SU-DHL-6 (cell line): ENCODE results near the gene OR9I1.

Source experiments
- H2AFZ ChIP-seq: fragments of 200-600 bp; sonication (generic); 2 replicates; pipeline ENCODE4 v1.6.1; 2014; ENCODE audit warnings: low read depth, mild to moderate bottlenecking, moderate library complexity, mixed read lengths, antibody characterized with exemption, low read length; ENCODE audit not compliant: severe bottlenecking
- H3F3A ChIP-seq: fragments of 200-600 bp; shearing (Covaris generic); 2 replicates; pipeline ENCODE4 v1.6.0; 2016; ENCODE audit warnings: antibody characterized with exemption, mild to moderate bottlenecking; ENCODE audit not compliant: insufficient read depth
- H3K27ac ChIP-seq: fragments of 200-600 bp; sonication (generic); 2 replicates; pipeline ENCODE4 v1.5.1; 2016; ENCODE audit warnings: low read depth, mild to moderate bottlenecking, low read length, moderate library complexity, mixed read lengths
- H3K27me3 ChIP-seq: fragments of 200-600 bp; sonication (generic), shearing (Covaris generic); 2 replicates; pipeline ENCODE4 v1.6.0; 2014; ENCODE audit warnings: mild to moderate bottlenecking, low read length
- H3K36me3 ChIP-seq: fragments of 200-600 bp; sonication (generic); 2 replicates; pipeline ENCODE4 v1.6.1; 2014; ENCODE audit warnings: mild to moderate bottlenecking, low read length, mixed read lengths
- H3K4me2 ChIP-seq: fragments of 300-600, 200-600 bp; shearing (Covaris generic), sonication (generic); 2 replicates; pipeline ENCODE4 v1.6.0; 2014; ENCODE audit warnings: low read length, low read depth, mild to moderate bottlenecking; ENCODE audit not compliant: poor library complexity, severe bottlenecking
- H3K4me3 ChIP-seq: fragments of 200-600 bp; sonication (generic); 2 replicates; pipeline ENCODE4 v1.5.1; 2014; ENCODE audit warnings: antibody characterized with exemption, low read length, mild to moderate bottlenecking, mixed read lengths; ENCODE audit not compliant: insufficient read depth, poor library complexity, severe bottlenecking
- H3K79me2 ChIP-seq: fragments of 200-600 bp; sonication (generic); 2 replicates; pipeline ENCODE4 v1.6.1; 2014; ENCODE audit warnings: mild to moderate bottlenecking, low read length, moderate library complexity; ENCODE audit not compliant: insufficient read depth
- H3K9ac ChIP-seq: fragments of 200-600 bp; sonication (generic); 2 replicates; pipeline ENCODE4 v1.7.0; 2014; ENCODE audit warnings: mild to moderate bottlenecking, low read length
- H3K9me2 ChIP-seq: fragments of 200-600 bp; sonication (generic); replicated peaks from 2 replicates; pipeline ENCODE4 v1.6.1; 2014; ENCODE audit warnings: low read length; ENCODE audit not compliant: insufficient read depth
- H3K9me3 ChIP-seq: fragments of 200-600 bp; sonication (generic); 2 replicates; pipeline ENCODE4 v1.6.1; 2014; ENCODE audit warnings: low read length, mixed read lengths; ENCODE audit not compliant: insufficient read depth
- H4K20me1 ChIP-seq: fragments of 200-600 bp; sonication (generic); 2 replicates; pipeline ENCODE4 v1.6.1; 2014; ENCODE audit warnings: low read depth, mild to moderate bottlenecking, antibody characterized with exemption, low read length, moderate library complexity, mixed read lengths
- CTCF ChIP-seq: fragments of 200-600 bp; sonication (generic); IDR thresholded peaks from one replicate; pipeline ENCODE4 v1.5.1; 2017; ENCODE audit warnings: antibody characterized with exemption, mild to moderate bottlenecking, low read length, moderate library complexity; ENCODE audit not compliant: insufficient read depth, poor library complexity, severe bottlenecking
- EZH2phosphoT487 ChIP-seq: fragments of 200-600 bp; sonication (generic), shearing (Covaris generic); conservative IDR thresholded peaks from 2 replicates; pipeline ENCODE4 v1.6.1; 2018; ENCODE audit warnings: mild to moderate bottlenecking, antibody characterized with exemption, low read length, moderate library complexity, mixed read lengths

The OR9I1 gene

DNA sequence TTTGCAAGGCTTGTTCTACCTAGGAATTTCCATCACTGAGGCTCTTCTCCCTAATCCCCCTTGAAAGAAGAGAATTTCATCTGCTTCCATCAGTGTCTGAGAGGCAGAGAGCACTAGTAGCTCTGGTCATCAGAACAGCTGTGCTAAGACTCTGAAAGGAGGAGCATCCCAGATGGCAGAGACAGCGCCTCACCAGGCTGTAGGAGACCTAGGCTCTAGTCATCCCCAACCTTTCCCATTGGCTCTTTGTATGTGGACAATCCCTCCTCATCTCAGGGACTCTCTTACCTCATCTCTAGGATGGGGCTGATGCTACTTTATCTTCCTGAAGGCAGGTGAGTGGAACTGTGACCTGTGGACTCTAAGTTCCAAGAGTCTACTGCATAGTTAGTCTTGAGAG lies 8.8 kb upstream of the OR9I1 start:
- Histone ChIP-seq H3K27ac (no peak overlapping the region), H3K4me2 (no peak overlapping the region), H3K4me3 (no peak overlapping the region), H3K27me3 (no peaks in the 10 kb centered on the region), H3K79me2 (no peaks in the 10 kb centered on the region), H4K20me1 (no peaks in the 10 kb centered on the region), H3K9me3 (no peaks in the 10 kb centered on the region), H3F3A (no peaks in the 10 kb centered on the region), H3K9ac (no peak overlapping the region), H2AFZ (no peak overlapping the region), H3K9me2 (no peaks in the 10 kb centered on the region), H3K36me3 (no peaks in the 10 kb centered on the region)
- TF ChIP-seq EZH2phosphoT487 (no peak), CTCF (no peak)

DNA sequence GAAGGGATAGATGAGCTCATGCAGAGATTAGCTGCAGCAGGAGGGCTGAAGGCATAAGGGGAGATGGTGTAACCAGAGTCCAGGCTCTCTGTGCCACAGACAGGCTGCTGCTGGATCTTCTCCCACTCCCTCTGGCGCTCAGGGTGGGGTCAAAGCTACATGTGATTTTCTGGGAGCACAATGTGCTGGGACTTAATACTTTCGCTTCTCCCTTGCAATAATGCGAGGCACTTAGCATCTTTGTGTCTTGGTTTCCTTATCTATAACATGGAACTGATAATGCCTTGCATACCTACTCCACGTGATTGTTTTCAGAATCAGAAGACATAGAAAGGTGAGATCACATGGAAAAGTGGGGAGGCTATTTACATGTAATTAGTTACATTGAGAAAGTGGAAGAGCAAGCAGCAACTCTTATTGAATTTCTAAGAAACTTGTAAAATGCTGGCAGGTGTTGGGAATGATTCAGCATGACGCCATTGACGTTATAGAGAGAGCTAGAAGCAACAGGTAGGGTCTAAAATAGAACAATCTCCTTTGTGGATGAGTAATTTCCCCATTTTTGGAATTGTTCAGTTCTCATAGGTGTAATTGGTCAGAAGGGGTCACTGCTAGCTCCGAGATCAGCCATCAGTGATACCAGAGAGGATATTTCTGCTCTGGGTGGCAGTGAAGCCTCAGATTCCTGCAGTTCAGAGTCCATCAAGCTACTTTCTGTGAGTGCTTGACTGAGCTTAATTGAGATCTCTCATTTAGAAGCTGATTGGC lies 8.2 kb upstream of the OR9I1 start:
- Histone ChIP-seq H3K4me3 (no peak overlapping the region), H3K36me3 (no peaks in the 10 kb centered on the region), H4K20me1 (no peaks in the 10 kb centered on the region), H3K27me3 (no peaks in the 10 kb centered on the region), H3K27ac (no peak overlapping the region), H3K9ac (no peak overlapping the region), H3F3A (no peaks in the 10 kb centered on the region), H3K9me2 (no peaks in the 10 kb centered on the region), H2AFZ (no peak overlapping the region), H3K4me2 (no peak overlapping the region), H3K79me2 (no peaks in the 10 kb centered on the region), H3K9me3 (no peaks in the 10 kb centered on the region)
- TF ChIP-seq EZH2phosphoT487 (no peak), CTCF (no peak)

DNA sequence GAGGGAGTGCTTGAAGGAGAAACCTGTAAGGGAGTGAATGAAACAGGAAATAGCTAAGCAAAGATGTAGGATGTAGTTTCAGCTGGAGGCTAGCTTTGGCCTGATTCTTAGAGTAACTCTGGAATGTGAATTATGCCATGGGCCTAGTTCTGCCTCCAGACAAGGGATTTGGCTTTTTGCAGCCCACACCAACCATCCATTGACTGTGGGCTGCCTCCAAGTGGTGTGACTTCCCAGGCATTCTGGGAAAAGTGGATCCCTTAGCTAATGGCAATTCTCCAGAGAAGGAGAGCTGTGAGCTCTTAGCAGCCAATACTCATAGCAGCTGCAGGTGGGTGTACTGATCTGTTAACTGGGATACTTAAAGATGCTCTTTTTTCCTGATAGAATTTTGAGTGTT lies 2.0 kb upstream of the OR9I1 start:
- H3F3A ChIP-seq: no peaks in the 10 kb centered on the region
- no peak overlapping the region for H3K27ac ChIP-seq
- no peaks in the 10 kb centered on the region for H3K9me3 ChIP-seq
- no peaks in the 10 kb centered on the region for H3K9me2 ChIP-seq
- H3K36me3 ChIP-seq: no peaks in the 10 kb centered on the region
- no peak overlapping the region for H3K9ac ChIP-seq
- H4K20me1 ChIP-seq: no peaks in the 10 kb centered on the region
- H3K27me3 ChIP-seq: no peaks in the 10 kb centered on the region
- H3K79me2 ChIP-seq: no peaks in the 10 kb centered on the region
- TF ChIP-seq CTCF: no peak
- no peak for TF ChIP-seq EZH2phosphoT487
- no peak overlapping the region for H2AFZ ChIP-seq
- no peak overlapping the region for H3K4me2 ChIP-seq
- H3K4me3 ChIP-seq: no peak overlapping the region
